ENCODE results near the gene FEN1. TPM values are rescaled to one million over a fixed set of nuclear protein-coding genes. Genes with fewer than 3 reads are reported as not detected.

FEN1 gene
- total and polyA plus RNA-seq, 12 donors: 3.9 to 32.0 (median 10.0) TPM

GRCh38 chr11:61782841-61783240 lies 9.9 kb upstream of the FEN1 start:
- WGBS, 4 donors: 81 to 96% (median 87%) methylated on average over 8 to 11 of the region's 11 CpGs
- DNase-seq: no peak
- TF ChIP-seq CTCF (IDR thresholded peaks at IDR 0.05): no peak
- intact Hi-C loops (cut with DNase I): loop anchor here in 1 of 2 donors (10.0 kb wide), 2 partner anchors 172 to 332 kb away; partner anchors contain the start of gene BEST1
- Histone ChIP-seq H3K4me3 (no peak overlapping the region), H3K4me1 (replicated peaks in 1 of 2) (peaks cover 0 to under 1% of the 10 kb centered on the region in 2 donors), H3K36me3 (replicated peaks in 1 of 2) (peaks cover 0 to 28% of the 10 kb centered on the region in 2 donors), H3K27ac (no peak overlapping the region), H3K9me3 (replicated peaks in 1 of 3) (no peaks in the 10 kb centered on the region), H3K27me3 (no peaks in the 10 kb centered on the region)

- intact Hi-C loops (cut with DNase I): loop anchor here in 1 of 2 donors (10.0 kb wide), 2 partner anchors 171 to 331 kb away; partner anchors contain the start of gene BEST1
- Histone ChIP-seq H3K27ac (no peak overlapping the region), H3K9me3 (replicated peaks in 1 of 3) (no peaks in the 10 kb centered on the region), H3K36me3 (replicated peaks in 1 of 2) (peaks cover 0 to 39% of the 10 kb centered on the region in 2 donors), H3K4me3 (no peak overlapping the region), H3K4me1 (replicated peaks in 1 of 2) (no peaks in the 10 kb centered on the region), H3K27me3 (no peaks in the 10 kb centered on the region)
- 72 to 82% (median 75%) methylated on average over 7 to 13 of the region's 13 CpGs for WGBS, 4 donors
- TF ChIP-seq CTCF (IDR thresholded peaks at IDR 0.05): no peak
- TF ChIP-seq POLR2A (IDR thresholded peaks at IDR 0.05): no peak
- no peak for DNase-seq
Observed at GRCh38 chr11:61783717-61784505, 8.8 kb upstream of the FEN1 start.

GRCh38 chr11:61784506-61784805 lies 8.3 kb upstream of the FEN1 start:
- Histone ChIP-seq H3K9me3 (replicated peaks in 1 of 3) (no peaks in the 10 kb centered on the region), H3K36me3 (replicated peaks in 1 of 2) (peaks cover 0 to 45% of the 10 kb centered on the region in 2 donors), H3K4me3 (no peak overlapping the region), H3K27me3 (no peaks in the 10 kb centered on the region), H3K4me1 (replicated peaks in 1 of 2) (no peaks in the 10 kb centered on the region), H3K27ac (no peak overlapping the region)
- DNase-seq: no peak
- WGBS, 4 donors: 76 to 86% (median 84%) methylated on average over 7 of the region's 7 CpGs
- intact Hi-C loops (cut with DNase I): loop anchor here in 1 of 2 donors (10.0 kb wide), 2 partner anchors 170 to 330 kb away; partner anchors contain the start of gene BEST1
- TF ChIP-seq POLR2A (IDR thresholded peaks at IDR 0.05) (no peak), CTCF (IDR thresholded peaks at IDR 0.05) (no peak)

- no peak overlapping the region for H3K4me3 ChIP-seq
- H3K9me3 ChIP-seq (replicated peaks in 1 of 3): no peaks in the 10 kb centered on the region
- H3K27me3 ChIP-seq: no peaks in the 10 kb centered on the region
- no peaks in the 10 kb centered on the region for H3K4me1 ChIP-seq (replicated peaks in 1 of 2)
- 87 to 93% (median 88%) methylated on average over 6 to 11 of the region's 11 CpGs for WGBS, 4 donors
- no peak for DNase-seq
- TF ChIP-seq CTCF (IDR thresholded peaks at IDR 0.05) (no peak), POLR2A (IDR thresholded peaks at IDR 0.05) (no peak)
- H3K27ac ChIP-seq: no peak overlapping the region
- H3K36me3 ChIP-seq (replicated peaks in 1 of 2): peaks cover 0 to 56% of the 10 kb centered on the region in 2 donors
- intact Hi-C loops (cut with DNase I): loop anchor here in 1 of 2 donors (10.0 kb wide), 2 partner anchors 169 to 329 kb away; partner anchors contain the start of gene BEST1
Observed at GRCh38 chr11:61785837-61786402, 6.8 kb upstream of the FEN1 start.
